ENCODE measurements around the gene ZNF778.
"Not testable (repeated sequence)": the region's sequence is repeated elsewhere in the genome, so short reads cannot be mapped to it uniquely, and the experiment has no call there.

The ZNF778 gene

DNA sequence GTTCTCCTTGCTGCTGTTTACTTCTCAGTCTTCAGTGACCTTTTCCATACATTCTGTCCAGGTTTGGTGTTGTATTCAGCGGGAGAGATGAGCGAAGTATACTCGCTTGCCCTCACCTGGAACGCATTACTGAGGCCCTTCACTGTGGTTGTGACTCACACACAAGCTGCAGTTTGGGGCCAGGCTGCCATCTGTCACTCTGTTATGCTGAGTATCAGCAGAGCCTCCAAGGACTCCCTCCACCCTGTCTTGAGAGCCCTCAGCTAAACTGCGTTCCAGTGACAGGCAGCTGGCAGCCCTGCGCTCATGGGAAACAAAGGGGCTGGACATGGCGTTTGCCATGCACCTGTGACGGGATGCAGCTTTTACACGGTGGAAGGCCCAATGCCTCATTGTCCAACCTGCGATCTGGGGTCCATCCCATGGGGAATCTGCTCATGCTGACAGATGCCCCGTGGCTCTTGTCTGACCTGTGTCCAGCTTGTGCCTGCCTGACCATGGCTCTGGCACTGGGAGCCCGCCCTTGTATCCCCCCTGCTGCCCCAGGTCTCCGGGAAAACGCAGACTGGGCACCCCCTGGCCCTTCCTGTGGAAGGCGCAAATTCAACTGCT is 6.5 kb upstream of the ZNF778 start:
- no peak for DNase-seq (ENCODE audit: low spot score)

DNA sequence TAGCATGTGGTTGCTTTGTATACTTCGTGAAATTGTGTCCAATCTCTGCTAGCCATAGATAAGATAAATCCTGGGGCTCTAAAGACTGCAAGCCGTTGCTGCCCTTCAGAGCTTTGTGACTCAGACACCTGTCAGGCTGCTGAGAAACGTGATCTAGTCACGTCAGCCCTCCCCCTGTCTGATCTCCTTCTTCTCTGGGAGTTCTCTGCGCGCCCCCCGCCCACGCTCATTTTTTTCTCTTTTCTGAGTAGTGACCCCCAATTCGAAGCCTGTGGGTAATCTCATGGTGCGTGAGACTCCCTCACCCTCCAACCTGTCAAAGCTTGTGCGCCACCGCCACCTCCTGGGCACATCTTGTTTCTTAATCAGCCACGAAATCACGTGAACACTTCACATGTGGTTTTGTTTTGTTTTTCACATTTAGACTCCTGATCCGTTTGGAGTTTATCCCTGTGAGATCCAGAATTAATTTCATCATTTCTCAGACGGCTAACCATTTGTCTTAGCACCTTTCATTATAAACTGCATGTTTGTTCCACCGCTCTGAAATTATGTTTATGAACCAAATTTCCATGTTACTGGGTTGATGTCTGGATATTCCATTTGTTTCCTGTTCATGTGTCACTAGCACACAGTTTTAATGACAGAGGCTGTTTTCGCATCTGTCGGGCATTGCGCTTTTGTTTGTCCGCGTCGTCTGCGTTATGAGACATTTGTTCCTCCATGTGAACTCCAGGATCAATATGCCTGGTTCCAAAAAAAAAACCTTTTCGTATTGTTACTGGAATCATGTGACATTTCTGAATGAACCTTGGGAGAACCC is 977 bp upstream of the ZNF778 start:
- DNase-seq (ENCODE audit: low spot score) = peak; percentile 79

DNA sequence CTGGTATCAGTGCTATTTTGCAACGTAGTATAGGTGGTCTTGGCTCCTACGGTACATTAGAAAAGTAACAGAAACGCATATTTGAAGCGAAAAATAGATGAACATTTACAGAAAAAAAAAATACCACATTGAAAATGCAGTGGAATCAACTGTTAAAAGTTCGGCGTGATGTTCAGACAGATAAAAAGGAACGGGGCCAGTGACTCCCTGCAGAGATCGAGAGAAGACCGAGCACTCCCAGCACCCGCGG is 440 bp upstream of the ZNF778 start:
- DNase-seq (ENCODE audit: low spot score) = no peak

DNA sequence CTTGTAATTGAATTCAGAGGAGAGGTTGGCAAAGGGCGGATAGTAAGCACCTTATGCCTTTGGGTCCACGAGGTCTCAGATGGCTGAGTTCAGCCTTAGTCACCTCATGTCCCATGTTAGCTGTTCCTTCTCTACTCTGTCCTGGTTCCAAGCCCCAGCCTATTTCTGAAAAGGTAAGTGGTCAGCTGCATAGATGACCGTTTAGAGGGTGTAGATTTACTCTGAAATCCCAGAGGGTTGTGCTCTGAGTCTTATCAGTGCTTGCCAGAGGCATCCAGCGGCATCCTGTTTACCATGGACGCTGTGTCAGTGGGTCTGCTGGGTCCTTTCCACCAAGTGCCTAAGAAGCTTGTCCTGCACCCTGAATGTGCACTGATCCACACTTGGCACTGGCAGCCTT is 1.9 kb downstream of the ZNF778 start:
- DNase-seq (ENCODE audit: low spot score) = no peak

DNA sequence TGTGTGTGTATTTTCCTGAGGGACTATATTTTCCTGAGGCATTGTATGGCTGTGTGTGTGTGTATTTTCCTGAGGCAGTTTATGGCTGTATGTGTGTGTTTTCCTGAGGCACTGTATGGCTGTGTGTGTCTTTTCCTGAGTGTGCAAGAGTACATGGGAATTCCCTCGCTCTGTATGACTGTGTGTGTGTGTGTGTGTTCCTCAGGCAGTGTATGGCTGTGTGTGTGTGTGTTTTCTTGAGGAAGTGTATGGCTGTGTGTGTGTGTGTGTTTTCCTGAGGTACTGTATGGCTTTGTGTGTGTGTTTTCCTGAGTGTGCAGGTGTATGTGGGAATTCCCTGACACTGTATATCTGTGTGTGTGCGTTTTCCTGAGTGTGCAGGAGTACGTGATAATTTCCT is 4.1 kb downstream of the ZNF778 start:
- DNase-seq (ENCODE audit: low spot score) = no peak

DNA sequence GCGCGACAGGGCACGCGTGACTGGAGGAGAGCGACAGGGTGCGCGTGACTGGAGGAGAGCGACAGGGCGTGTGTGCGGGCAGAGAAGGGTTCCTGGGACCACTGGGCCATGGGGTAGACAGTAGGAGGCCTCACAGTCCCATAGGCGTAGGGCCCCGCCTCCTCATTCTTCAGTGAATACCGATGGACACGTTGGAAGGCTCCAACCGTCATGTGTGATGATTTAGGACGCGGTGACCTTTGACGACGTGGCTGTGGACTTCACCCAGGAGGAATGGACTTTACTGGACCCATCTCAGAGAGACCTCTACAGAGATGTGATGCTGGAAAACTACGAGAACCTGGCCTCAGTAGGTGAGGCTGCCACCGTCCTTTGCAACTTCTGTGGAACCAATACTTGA is 5.4 kb downstream of the ZNF778 start:
- DNase-seq (ENCODE audit: low spot score) = no peak

DNA sequence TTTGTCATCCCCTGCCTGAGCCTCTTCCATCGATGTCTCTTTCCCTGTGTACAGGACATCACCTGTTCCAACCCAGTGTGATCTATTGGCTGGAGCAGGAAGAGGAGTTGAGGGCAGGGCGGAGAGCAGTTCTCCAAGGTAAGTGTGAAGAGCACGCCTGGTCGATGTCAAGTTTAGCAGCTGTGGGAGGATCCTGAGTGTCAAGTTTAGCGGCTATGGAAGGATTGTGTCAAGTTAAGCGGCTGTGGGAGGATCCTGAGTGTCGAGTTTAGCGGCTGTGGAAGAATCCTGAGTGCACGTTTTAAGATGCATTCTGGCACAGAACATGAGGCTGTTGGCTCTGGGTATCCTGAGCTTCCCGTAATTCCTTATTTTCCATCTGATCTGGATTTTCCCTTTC is 7.2 kb downstream of the ZNF778 start:
- no peak for DNase-seq (ENCODE audit: low spot score)

DNA sequence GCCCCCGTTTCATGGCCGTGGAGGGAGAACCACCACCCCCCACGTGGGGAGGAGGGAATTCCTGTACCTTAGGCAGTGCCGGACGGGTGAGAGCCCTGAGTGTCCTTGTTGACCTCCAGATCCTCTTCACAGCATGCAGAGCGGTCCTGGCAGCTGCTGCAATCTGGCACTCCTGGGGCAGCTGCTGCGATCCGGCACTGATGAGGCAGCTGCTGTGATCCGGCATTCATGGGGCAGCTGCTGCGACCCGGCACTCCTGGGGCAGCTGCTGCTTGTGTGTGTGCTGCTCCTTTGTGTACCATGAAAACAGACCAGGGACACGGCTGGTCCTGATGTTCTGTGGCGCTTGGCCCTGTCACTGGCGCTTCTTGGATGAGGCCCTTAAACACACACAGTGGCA is 12.8 kb downstream of the ZNF778 start:
- no peak for DNase-seq (ENCODE audit: low spot score)

DNA sequence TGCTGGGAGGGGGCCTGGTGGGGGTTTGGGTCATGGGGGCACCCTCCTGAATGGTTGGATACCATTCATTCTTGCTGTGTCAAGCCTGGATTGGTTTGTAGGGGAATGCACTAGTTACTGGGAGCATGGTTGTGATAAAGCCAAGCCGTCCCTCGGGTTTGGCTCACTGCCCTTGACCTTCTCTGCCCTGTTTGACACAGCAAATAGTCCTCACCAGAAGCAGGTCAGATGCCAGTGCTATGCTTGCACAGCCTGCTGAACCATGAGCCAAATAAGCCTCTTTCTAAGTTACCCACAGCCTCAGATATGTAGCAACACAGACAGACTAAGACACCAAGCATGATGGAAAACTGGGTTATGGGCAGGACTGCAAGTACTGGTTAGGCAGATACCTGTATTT is 14.6 kb downstream of the ZNF778 start:
- DNase-seq (ENCODE audit: low spot score) = no peak

DNA sequence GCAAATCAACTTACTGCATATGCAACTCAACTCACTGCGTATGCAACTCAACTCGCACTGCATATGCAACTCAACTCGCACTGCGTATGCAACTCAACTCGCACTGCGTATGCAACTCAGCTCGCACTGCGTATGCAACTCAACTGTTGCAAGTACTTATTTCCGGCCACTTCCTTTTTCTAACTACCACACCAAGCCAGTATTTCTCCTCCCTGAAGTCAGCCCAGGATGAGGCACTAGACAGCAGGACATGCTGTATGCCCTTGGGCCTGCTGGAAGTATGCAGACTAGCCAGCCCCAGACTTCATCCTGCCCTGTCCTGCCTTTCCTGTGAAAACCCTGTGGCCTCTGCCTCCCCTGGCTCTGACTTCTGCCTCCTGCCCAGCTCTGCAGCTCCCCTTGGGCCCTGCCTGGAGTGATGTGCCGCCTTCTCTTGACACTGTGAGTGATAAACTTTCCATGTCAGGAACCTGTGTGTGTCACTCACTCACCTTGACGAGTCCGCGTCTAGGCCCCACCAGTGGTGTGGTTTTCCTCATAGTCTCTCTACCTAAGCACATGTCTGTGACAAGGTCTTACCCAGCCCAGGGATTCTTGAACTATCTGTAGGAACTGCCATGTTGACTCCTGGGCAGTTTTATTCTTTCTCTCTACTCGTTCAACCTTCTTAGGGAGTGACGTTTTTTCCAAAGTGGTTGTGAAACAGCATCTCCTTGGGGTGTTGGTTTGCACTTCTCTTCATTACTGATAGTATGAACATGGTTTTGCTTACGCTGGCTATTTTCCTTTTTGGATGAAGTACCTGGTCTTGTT is 16.4 kb downstream of the ZNF778 start:
- no peak for DNase-seq (ENCODE audit: low spot score)

DNA sequence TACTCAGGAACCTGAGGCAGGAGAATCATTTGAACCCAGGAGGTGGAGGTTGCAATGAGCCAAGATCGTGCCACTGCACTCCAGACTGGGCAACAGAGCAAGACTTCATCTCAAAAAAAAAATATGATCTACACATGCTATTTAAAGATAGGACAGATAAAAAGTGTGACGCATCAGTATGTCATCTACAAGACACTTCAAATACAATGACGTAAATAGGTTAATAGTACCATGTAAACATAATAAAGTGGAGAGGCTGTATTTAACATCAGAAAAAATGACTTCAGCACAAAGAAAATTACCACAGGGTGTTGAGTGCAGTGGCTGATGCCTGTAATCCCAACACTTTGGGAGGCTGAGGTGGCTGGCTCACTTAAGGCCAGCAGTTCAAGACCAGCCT is 20.2 kb downstream of the ZNF778 start:
- no peak for DNase-seq (ENCODE audit: low spot score)

DNA sequence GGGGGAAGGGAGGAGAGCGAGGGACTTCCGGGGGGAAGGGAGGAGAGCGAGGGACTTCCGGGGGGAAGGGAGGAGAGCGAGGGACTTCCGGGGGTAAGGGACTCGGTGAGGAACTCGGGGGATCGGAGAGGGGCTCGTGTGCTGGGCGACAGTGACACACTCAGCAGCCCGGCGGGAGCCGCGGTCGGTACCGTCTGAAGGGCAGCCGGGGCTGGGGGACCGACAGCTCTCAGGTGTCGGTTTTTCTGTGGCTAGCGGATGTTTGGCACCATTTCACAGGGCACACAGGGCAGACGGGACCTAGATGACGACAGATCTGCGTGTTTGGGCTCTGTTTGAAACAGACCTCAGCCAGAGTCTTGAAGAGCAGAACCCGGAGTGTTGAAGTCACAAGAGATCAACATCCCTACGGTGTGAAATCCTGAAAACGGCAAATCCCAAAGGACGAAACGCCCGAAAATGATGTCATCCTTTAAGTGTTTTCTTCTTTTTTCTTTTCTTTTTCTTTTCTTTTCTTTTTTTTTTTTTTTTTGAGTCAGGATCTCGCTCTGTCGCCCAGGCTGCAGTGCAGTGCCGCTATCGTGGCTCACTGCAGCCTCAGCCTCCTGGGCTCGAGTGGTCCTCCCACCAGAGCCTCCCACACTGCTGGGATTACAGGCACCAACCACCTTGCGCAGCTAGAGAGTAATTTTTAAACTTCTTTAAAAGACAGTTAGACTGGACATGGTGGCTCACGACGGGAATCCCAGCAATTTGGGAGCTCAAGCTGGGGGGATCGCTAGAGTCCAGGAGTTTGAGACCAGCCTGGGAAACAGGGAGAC is 23.9 kb downstream of the ZNF778 start:
- DNase-seq (ENCODE audit: low spot score) = peak; percentile 88

DNA sequence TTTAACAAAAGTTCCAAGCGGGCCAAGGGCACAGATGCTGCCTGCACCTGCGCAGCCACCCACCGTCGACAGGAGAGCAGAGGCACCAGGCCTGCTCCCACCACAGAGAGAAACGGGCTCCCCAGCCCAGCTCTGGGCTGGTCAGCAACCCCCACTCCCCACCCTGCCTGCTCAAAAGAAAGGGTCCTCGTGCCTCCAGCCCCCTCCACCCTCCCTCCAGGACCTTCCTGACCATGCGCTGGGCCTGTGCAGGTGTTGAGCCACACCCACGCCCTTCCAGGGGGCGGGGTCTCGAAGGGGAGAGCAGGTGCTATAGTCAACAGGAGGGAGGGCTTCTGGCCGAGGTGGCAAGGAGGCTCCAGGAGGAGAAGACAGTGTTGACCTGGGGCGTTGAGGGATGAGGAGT is 25.3 kb downstream of the ZNF778 start:
- DNase-seq (ENCODE audit: low spot score) = no peak

DNA sequence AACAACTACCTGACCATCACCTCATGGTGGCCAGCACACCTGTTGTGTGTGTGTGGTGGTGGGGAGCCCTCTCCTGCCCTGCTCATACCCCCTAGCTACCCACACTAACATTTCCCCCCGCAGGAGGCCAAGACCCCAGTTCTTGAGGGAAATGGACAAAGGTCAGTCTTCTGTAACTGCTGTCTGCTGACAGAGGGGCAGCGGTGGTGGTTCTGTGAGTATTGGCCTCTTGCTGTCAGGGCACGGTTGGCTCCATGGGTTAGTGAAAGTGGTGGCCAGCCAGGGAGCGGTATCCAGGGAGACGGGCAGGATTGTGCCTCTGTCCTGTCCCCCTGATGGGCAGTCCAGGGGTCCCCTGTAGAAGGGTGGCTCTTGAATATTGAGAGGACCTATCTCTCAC is 26.2 kb downstream of the ZNF778 start:
- DNase-seq (ENCODE audit: low spot score) = no peak

DNA sequence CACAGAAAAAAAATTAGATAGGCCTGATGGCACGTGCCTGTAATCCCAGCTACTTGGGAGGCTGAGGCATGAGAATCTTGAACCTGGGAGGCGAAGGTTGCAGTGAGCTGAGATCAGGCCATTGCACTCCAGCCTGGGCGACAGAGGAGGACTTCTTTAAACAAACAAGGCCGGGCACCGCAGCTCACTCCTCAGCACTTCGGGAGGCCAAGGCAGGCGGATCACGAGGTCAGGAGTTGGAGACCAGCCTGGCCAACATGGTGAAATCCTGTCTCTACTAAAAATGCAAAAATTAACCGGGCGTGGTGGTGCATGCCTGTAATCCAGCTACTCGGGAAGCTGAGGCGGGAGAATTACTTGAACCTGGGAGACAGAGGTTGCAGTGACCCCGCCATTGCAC is 26.8 kb downstream of the ZNF778 start:
- DNase-seq (ENCODE audit: low spot score) = not testable (repeated sequence)

DNA sequence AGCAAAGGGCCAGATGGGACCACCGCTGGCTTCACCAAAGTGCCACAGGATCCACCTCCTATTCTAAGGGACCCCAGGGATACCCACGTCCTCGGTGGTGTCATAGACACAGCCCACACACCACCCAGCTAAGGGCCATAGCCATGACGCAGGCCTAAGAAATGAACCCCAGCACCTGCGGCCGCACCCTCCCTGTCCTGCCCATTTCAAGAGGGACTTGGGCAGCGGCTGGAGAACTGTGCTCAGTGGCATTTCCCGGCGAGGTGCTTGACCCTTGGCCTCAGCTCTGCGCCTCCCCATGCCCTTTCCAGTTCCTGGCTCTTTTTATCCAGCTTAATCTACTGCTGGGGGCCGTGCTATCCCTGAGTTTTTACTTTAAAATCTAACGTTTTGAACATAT is 27.3 kb downstream of the ZNF778 start:
- DNase-seq (ENCODE audit: low spot score) = no peak

DNA sequence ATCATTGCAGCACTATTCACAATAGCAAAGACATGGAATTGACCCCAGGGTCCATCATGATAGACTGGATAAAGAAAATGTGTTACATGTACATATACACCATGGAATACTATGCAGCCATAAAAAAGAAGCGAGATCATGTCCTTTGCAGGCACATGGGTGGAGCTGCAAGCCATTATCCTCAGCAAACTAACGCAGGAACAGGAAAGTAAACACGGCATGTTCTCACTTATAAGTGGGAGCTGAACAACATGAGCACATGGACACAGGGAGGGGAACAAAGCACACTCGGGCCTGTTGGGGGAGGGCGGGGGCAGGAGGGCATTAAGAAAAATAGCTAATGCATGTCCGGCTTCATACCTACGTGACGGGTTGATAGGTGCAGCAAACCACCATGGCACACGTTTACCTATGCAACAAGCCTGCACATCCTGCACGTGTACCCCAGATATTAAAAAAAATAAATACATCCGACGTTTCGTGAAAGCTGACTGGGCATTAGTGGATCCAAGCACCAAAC is 28.9 kb downstream of the ZNF778 start:
- DNase-seq (ENCODE audit: low spot score) = no peak

DNA sequence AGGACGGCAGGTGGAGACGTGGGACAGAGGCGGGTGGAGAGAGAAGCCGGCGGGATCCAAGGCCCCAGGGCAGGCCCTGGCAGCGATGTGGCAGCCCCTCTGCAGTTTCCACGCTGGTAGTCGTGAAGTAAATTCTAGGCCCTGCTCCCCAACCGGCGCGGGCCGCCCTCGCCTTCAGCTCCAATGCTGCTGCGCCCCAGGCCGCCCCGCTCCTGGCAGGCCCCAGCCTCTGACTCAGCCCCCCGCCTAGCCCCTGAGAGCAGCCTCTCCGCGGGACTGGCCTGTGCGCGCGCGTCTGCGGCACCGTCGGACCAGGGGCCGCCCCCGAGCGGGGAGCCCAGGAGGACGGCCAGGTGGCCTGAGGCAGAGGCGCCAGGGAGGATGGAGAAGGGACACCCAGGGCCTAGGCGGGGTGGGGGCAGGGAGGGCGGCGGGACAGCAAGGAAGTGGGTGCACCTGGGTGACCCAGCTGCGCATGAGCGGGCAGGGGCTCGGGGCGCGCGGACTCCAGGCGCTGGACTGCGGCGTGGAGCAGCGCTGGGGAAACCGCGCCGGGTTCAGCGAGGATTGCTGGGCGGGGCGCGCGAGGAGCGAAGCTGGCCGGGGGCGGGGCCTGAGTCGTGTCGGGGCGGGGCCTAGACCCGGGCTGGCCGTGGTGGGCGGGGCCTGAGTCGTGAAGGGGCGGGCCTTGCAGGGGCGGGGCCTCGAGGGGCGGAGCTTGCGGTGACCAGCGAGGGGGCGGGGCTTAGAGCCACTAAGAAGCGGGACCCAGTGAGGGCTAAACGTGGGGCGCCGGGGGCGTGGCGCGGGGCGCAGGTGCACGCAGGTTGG is 29.6 kb downstream of the ZNF778 start:
- peak; percentile 88 for DNase-seq (ENCODE audit: low spot score)

DNA sequence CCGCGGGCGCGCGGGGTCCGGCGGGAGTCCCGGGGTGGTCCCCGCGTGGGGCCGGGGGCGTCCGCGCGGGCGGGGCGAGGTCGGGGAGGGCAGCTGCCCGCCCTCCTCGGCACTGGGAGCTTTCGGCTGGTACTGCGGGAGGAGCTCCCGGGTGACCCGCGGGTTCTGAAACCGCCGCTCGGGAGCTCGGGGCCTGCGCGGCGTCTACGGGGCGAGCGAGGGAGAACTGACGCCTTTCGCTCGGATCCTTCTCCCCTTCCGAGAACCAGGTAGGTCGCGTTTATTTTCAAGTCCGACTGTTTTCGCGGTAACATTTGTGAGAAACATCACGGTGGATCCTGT is 30.2 kb downstream of the ZNF778 start:
- DNase-seq (ENCODE audit: low spot score) = not testable (repeated sequence)

DNA sequence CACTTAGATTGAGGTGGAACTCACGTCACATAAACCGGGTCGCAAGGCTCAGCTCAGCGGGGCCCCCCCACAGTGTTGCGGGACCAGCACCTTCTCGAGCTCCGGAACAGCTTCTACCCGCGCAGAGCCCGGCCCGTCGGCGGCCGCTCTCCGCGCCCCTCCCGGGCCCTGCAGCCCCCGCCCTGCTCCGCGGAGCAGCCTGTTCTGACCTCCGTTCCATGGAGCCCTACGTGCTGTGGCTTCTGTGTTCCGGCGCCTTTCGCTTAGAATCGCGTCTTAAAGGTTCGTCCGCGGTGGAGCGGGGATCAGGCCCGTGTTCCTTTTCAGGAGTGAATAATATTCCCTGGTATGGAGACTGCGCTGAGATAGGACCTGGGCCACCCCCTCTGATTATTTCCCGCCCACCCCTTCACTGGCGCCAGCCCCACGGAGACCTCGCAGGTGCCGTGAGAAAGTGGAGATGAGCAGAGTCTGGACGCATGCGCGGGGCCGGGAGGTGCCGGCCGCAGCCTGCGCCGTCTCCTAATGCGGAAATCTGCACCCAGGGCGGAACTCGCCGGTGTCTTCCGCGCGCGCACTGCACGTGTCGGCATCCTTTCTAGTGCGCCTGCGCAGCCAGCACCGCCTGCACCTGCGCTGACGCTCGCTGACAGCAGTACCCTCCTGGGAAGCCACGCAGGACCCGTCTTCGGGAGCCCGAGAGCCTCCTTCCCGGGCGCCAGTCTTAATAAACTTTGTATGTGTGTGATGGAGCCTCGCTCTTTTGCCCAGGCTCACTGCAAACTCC is 30.9 kb downstream of the ZNF778 start:
- no peak for DNase-seq (ENCODE audit: low spot score)

Measured in SK-N-DZ (cell line).